T-helper 1 cell treated with Interleukin-12 subunit alpha and Interleukin-12 subunit beta and Interleukin-4 antibody, amounts not matched to agents 30 μg/mL and 1 μg/mL, for 36 hours (primary cell): ENCODE measurements around the gene OR4A47.
"Not testable (repeated sequence)": the region's sequence is repeated elsewhere in the genome, so short reads cannot be mapped to it uniquely, and the experiment has no call there.

Experiments
- H3K27ac Mint-ChIP-seq: one replicate; pipeline ENCODE4 v1.8.0; 2021; ENCODE audit warnings: mild to moderate bottlenecking, mixed read lengths
- H3K27me3 Mint-ChIP-seq: one replicate; pipeline ENCODE4 v1.8.0; 2021; ENCODE audit warnings: low read depth, mixed read lengths
- H3K36me3 Mint-ChIP-seq: one replicate; pipeline ENCODE4 v1.8.0; 2021; ENCODE audit warnings: low read depth, mixed read lengths
- H3K4me1 Mint-ChIP-seq: one replicate; pipeline ENCODE4 v1.8.0; 2021; ENCODE audit warnings: low read depth, mixed read lengths
- H3K4me3 Mint-ChIP-seq: one replicate; pipeline ENCODE4 v1.8.0; 2021; ENCODE audit warnings: mild to moderate bottlenecking, moderate library complexity, mixed read lengths
- H3K9me3 Mint-ChIP-seq: one replicate; pipeline ENCODE4 v1.8.0; 2021; ENCODE audit warnings: mixed read lengths

The OR4A47 gene

GRCh38 chr11:48488493-48488892 is at the start of gene OR4A47:
TSS of gene OR4A47 (plus strand) at chr11:48488793. CDS start at chr11:48488793, 0 bp downstream.
- not testable (repeated sequence) for H3K27me3 Mint-ChIP-seq, H3K9me3 Mint-ChIP-seq, H3K4me3 Mint-ChIP-seq, H3K27ac Mint-ChIP-seq, H3K4me1 Mint-ChIP-seq, H3K36me3 Mint-ChIP-seq

GRCh38 chr11:48455909-48456308 is 32.7 kb upstream of the OR4A47 start:
- H3K27ac Mint-ChIP-seq, H3K36me3 Mint-ChIP-seq, H3K4me1 Mint-ChIP-seq, H3K4me3 Mint-ChIP-seq, H3K27me3 Mint-ChIP-seq: not testable (repeated sequence)
- H3K9me3 Mint-ChIP-seq: peaks cover 24% of the 10 kb centered on the region

- not testable (repeated sequence) for H3K27me3 Mint-ChIP-seq, H3K36me3 Mint-ChIP-seq, H3K9me3 Mint-ChIP-seq, H3K27ac Mint-ChIP-seq, H3K4me3 Mint-ChIP-seq, H3K4me1 Mint-ChIP-seq
These were observed 14.6 kb upstream of the OR4A47 start for GRCh38 chr11:48473966-48474365.

- H3K27me3 Mint-ChIP-seq, H3K4me1 Mint-ChIP-seq, H3K27ac Mint-ChIP-seq, H3K4me3 Mint-ChIP-seq, H3K36me3 Mint-ChIP-seq, H3K9me3 Mint-ChIP-seq: not testable (repeated sequence)
These were observed 13.9 kb upstream of the OR4A47 start for GRCh38 chr11:48474703-48475102.

GRCh38 chr11:48506169-48506568 is 17.6 kb downstream of the OR4A47 start:
- H3K4me1 Mint-ChIP-seq, H3K4me3 Mint-ChIP-seq, H3K27me3 Mint-ChIP-seq, H3K9me3 Mint-ChIP-seq, H3K27ac Mint-ChIP-seq, H3K36me3 Mint-ChIP-seq: not testable (repeated sequence)

GRCh38 chr11:48538991-48539390 is 50.4 kb downstream of the OR4A47 start:
- H3K4me1 Mint-ChIP-seq: no peaks in the 10 kb centered on the region
- H3K36me3 Mint-ChIP-seq: no peaks in the 10 kb centered on the region
- H3K27me3 Mint-ChIP-seq: no peaks in the 10 kb centered on the region
- H3K4me3 Mint-ChIP-seq: no peak overlapping the region
- peaks cover 5% of the 10 kb centered on the region for H3K9me3 Mint-ChIP-seq
- H3K27ac Mint-ChIP-seq: no peak overlapping the region
